ENCODE results near the gene BARHL2. TPM values are rescaled to one million over a fixed set of nuclear protein-coding genes. Genes with fewer than 3 reads are reported as not detected.

The BARHL2 gene
- total RNA-seq, 1 donor = not detected

GRCh38 chr1:90724926-90725656 lies 8.0 kb upstream of the BARHL2 start:
- no peak overlapping the region for H3K4me3 ChIP-seq (ENCODE audit: low read depth, low read length)
- no peak for TF ChIP-seq CTCF (IDR thresholded peaks at IDR 0.05; ENCODE audit: insufficient read depth, low read length)
- no peak for DNase-seq (ENCODE audit: low read depth)

- TF ChIP-seq CTCF (IDR thresholded peaks at IDR 0.05; ENCODE audit: insufficient read depth, low read length) = no peak
- DNase-seq (ENCODE audit: low read depth) = no peak
Measured at GRCh38 chr1:90724361-90724760, 7.3 kb upstream of the BARHL2 start.

GRCh38 chr1:90723590-90724108 lies 6.5 kb upstream of the BARHL2 start:
- peak overlapping the region; percentile 42 for H3K4me3 ChIP-seq (ENCODE audit: low read depth, low read length)
- DNase-seq (ENCODE audit: low read depth) = no peak
- no peak for TF ChIP-seq CTCF (IDR thresholded peaks at IDR 0.05; ENCODE audit: insufficient read depth, low read length)

More at GRCh38 chr1:90724361-90724760, 7.3 kb upstream of the BARHL2 start:
- no peak overlapping the region for H3K4me3 ChIP-seq (ENCODE audit: low read depth, low read length)

- DNase-seq (ENCODE audit: low read depth) = no peak
- H3K4me3 ChIP-seq (ENCODE audit: low read depth, low read length) = peak overlapping the region; percentile 42
- no peak for TF ChIP-seq CTCF (IDR thresholded peaks at IDR 0.05; ENCODE audit: insufficient read depth, low read length)
Measured at GRCh38 chr1:90722874-90723589, 5.9 kb upstream of the BARHL2 start.

- peak; percentile 95 for TF ChIP-seq CTCF (IDR thresholded peaks at IDR 0.05; ENCODE audit: insufficient read depth, low read length)
- H3K4me3 ChIP-seq (ENCODE audit: low read depth, low read length) = no peak overlapping the region
- DNase-seq (ENCODE audit: low read depth) = peak; percentile 53
Measured at GRCh38 chr1:90721210-90722194, 4.4 kb upstream of the BARHL2 start.

- no peak overlapping the region for H3K4me3 ChIP-seq (ENCODE audit: low read depth, low read length)
- no peak for DNase-seq (ENCODE audit: low read depth)
- TF ChIP-seq CTCF (IDR thresholded peaks at IDR 0.05; ENCODE audit: insufficient read depth, low read length) = no peak
Measured at GRCh38 chr1:90720145-90720636, 3.1 kb upstream of the BARHL2 start.

Data from fibroblast of the aortic adventitia (primary cell).